OCI-M2 (cell line): Measurements from ENCODE around the gene PAK5.

Experiments used
- DNase-seq: peaks from one replicate; lab custom pipeline; 2025; ENCODE audit not compliant: unreplicated experiment; lab: John Stamatoyannopoulos, UW

Gene PAK5

DNA sequence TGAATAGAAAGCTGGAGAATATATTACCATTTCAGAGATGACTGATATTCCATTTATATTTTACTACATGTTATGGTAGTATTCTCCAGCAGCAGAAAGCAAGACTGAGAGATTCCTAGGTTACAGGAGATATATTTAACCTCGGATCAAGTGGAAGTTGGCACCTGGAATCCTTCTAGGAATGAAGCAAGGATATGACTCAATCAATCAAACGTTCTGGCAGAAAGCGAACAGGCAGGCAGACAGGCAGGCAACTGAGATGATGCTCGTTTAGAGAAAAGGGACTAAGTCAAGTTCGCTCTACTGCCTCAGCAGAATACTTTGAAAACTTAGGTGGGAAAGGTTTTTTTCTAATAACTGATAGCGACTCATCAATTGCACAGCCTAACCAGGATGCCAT, 46.2 kb downstream of the PAK5 start:
- DNase-seq = no peak

GRCh38 chr20:9789131-9789530, 49.7 kb downstream of the PAK5 start:
- DNase-seq = no peak

DNA sequence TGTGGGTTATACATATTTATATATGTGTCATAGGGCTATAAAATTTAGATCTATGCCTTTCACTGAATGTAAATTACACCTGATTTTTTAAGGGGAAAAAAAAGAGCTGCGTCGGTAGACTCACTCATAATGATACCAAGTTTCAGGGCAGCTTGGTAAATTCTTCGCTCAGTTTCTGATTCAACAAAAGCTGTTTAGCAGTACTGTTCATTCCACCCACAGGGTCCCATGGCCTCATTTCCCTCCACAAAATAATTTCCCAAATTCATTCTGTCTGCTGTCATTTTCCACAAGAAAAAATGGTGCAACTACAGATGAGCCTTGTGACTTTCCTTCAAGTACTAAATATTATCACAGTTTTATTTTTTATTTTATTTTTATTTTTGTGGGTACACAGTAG, 63.7 kb downstream of the PAK5 start:
- no peak for DNase-seq

GRCh38 chr20:9769954-9770353, 68.9 kb downstream of the PAK5 start:
- DNase-seq = no peak

DNA sequence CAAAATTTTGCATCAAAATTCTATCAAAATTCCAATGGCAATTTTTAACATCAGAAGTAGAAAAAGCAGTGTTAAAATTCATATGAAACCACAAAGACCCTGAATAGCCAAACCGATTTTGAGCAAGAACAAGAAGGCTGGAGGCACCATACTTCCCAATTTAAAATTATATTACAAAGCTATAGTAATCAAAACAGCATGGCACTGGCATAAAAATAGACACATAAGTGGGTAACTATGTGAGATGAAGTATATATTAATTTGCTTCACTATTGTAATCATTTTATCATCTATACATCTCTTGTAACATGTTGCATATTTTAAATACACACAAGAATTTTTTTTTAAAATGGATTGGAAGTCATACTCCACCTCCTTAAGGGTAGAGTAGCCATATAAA, 77.4 kb downstream of the PAK5 start:
- DNase-seq = no peak

DNA sequence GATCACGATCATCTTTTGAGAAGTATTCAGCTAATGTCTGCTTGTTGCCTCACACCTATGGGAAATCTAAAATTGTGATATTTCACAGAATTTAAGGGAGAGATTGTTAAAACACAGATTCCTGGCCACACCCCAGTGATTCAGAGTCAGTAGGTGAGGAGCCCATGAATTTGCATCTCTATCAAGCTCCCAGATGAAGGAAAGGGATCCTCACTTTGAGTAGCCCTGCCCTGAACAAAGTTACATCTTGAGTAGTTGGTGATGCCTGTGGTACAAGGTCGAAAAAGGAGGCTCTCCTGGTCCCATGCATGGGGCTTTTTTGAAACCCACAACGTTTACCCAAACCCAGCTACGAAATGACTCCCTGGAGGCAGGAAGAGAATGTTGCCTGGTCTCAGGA, 79.5 kb downstream of the PAK5 start:
- no peak for DNase-seq

DNA sequence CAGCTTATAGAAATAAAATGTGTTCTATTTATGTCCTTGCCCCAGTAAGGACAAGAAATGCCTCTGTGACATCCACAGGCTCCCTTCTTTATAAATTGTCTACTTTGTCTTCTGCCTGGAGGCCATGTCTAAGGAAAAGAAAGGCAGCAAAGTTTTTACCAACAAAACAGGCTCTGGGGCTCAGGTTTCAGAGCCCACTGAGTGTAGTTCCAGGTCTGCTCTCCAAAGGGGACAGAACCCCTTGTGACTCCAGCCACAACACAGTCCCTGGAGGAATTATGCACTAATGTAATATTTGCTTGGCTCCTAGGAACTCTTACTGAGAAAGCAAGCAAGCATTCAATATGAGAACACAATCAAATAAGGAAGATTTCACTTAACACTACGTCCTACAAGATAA, 80.1 kb downstream of the PAK5 start:
- DNase-seq = no peak

DNA sequence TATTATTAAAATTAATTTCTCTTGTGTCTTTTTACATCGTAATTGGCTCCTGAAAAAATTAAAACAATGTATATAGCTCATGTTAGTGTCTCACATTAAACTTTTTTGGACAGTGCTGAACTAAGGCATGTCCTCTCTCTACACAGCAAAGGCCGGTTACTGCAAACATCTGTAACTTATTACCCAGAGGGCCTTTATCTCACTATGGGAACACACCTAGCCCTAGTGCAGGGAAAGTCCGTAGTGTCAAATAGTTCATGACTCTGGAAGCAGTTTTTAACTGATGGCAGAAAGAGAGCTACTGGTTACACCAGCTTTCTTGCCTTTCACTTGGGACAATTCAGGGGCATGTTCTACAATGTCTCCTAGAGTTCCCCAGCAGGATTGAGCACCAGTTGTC, 82.2 kb downstream of the PAK5 start:
- no peak for DNase-seq

DNA sequence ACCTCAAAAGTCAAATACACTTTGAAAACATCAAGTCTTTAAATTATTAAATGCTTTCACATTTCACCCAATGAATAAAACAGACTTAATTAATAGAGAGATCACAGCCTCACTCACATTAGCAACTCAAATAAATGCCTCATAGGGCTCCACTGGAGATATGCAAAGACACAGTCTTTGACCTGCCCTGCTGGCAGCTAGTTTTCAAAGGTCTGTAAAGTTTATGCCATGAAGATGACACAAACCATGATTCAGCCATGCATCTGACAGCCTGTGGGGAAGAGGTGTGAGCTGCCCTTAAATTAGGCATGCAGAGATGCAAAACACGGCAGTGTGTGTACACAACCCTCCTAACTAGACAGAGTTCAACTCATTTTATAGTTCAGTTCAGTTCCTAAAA, 83.6 kb downstream of the PAK5 start:
- no peak for DNase-seq

- no peak for DNase-seq
Observed at GRCh38 chr20:9744551-9744950, 94.3 kb downstream of the PAK5 start.

GRCh38 chr20:9743871-9744270, 95.0 kb downstream of the PAK5 start:
- DNase-seq = no peak

GRCh38 chr20:9742821-9743220, 96.1 kb downstream of the PAK5 start:
- DNase-seq = no peak

DNA sequence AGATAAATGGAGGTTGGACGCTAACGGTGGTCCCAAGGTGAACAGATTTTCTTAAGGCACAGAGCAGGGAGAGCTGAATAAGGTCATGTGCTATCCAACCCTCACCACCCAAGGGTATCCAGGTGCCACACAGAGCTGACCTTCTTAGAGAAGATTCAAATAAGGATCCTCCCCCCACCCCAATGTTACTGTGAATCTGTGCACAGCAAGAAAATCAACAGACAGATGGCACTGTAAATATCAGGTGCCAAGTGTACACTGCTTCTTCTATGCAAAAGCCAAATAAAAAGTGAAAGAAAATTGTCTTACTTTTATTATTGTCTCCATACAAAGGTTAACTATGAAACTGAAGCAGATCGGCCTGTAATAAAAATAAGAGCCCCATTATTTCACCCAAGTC, 96.9 kb downstream of the PAK5 start:
- DNase-seq = no peak

DNA sequence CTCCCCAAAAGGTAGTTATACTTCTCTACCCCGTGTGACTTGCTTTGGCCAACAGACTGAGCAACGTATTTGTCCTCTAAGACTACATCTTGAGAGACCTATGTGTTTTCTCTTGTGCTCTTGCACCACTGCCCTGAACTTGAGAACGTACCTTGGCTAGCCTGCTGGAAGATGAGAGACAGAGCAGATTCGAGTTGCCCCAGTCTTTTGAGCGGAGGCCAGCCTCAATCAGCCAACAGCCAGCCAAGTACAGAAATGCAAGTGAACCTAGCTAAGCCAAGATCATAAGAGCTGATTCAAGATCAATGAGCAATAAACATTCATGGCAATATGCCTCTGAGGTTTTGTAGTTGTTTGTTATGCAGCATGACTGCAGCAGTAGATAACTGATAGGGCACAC, 98.4 kb downstream of the PAK5 start:
- no peak for DNase-seq

GRCh38 chr20:9739991-9740390, 98.9 kb downstream of the PAK5 start:
- no peak for DNase-seq

- DNase-seq = no peak
Observed at GRCh38 chr20:9736373-9736772, 102.5 kb downstream of the PAK5 start.

GRCh38 chr20:9723501-9724202, 115.2 kb downstream of the PAK5 start:
- DNase-seq = no peak

DNA sequence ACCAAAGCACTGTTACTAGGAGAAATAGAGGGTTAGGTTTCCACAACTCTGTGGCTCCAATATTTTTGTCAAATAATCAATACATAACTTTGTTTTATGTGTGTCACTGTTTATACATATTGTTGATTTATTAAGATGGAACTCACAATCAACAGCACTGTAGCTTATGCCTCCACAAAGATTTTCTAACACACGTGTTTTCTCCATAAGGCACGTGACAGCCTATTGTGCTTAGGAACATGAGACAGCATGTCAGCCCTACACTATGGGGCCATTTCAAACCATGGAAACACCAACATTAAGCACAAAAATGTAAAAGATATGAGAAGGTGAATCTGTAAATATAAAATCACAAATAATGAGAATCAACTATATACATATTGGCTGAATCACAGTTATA, 127.0 kb downstream of the PAK5 start:
- no peak for DNase-seq

- no peak for DNase-seq
Observed at GRCh38 chr20:9710685-9711084, 128.2 kb downstream of the PAK5 start.

DNA sequence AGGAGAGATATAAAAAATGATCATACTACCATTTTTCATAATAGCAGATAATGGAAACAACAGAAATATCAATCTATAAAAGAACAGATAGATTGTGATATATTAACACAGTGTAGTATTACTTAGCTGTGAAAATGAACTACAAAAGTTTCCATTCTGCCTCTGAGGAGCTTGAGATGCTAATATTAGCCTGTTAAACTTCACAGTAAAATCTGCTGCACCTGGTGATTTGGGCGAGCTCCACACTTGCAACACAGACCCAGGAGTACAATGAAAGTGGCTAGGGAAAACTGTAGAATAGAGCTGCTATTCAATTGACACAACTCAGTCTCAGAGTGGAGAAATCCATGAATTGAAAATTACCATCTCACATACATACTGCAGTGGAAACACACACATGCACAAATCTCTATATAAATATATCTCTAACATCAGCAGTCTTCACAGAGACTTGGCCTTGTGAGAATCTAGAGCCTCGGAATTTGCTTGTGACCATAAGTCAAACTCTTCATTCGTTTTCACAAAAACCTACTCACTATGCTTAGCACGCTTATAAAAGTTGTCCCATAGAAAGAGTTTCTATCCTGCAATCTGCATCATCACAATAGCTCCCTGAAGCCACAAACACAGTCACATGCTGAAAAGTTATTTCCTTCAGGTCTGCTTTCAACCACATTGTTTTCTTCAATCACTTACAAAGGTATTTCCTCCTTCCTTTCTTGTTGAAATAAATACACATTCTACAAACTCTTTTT, 133.0 kb downstream of the PAK5 start:
- DNase-seq = no peak

- no peak for DNase-seq
Observed at GRCh38 chr20:9699181-9699580, 139.7 kb downstream of the PAK5 start.

DNA sequence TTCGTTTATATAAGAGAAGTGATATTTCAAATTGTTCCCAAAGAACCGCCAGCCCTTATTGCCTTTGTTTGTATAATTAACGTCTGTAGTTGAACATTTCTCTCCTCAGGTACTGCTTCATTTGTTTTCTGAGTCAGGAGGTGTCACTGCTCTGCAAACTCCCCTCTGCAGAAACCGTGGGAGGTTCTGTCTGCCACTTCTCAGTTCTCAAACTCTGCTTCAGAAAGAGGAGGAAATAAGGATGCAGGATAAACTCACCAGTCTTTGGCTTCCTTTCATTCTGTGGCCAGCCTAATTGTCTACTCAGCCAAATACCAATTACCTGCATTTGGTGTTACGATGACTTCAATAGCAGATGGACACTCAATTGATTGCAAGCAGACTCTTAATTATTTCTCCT, 149.8 kb downstream of the PAK5 start:
- no peak for DNase-seq

DNA sequence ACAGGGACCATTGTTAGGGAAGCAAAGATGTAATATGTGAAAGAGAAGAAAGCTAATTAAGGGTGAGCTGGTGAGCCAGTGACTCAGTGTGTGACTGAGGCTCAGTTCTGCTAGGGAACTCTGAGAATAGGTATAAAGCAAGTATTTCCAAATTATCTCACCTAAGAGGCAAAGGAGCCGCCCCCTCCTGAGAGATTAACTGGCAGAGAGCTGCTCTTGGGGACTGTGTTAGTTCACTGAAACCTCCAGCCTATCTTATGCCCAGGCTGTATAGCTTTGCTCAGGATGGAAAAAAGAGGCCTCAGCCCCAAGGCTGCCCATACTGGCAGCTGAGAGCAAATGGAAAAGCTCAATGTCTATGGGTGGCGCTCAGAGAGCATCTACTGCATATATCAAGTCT, 152.0 kb downstream of the PAK5 start:
- no peak for DNase-seq
